BE2C (cell line): ENCODE data around the gene TGM2.

Experiments
- DNase-seq: peaks from one replicate; pipeline ENCODE4 v3.0.0-alpha.2; 2020
- H3K27me3 ChIP-seq: fragments of 250-450 bp; sonication (Bioruptor Pico); 2 replicates; pipeline ENCODE4 v1.5.1; 2020; ENCODE audit warnings: mild to moderate bottlenecking
- H3K36me3 ChIP-seq: fragments of 250-450 bp; sonication (Bioruptor Pico); 2 replicates; pipeline ENCODE4 v1.5.1; 2020; ENCODE audit warnings: mild to moderate bottlenecking
- H3K4me1 ChIP-seq: fragments of 250-450 bp; sonication (Bioruptor Pico); 2 replicates; pipeline ENCODE4 v1.5.1; 2020
- H3K4me3 ChIP-seq: 2 replicates; pipeline ENCODE4 v1.5.1; 2011; ENCODE audit warnings: low read depth, low read length
- H3K9me3 ChIP-seq: fragments of 250-450 bp; sonication (Bioruptor Pico); 2 replicates; pipeline ENCODE4 v1.5.1; 2020
- TF ChIP-seq, protein P1 (sequence below): IDR thresholded peaks from 2 replicates; pipeline ENCODE4 v1.5.1; 2012; ENCODE audit warnings: mild to moderate bottlenecking, low read depth, low read length

The TGM2 gene

DNA sequence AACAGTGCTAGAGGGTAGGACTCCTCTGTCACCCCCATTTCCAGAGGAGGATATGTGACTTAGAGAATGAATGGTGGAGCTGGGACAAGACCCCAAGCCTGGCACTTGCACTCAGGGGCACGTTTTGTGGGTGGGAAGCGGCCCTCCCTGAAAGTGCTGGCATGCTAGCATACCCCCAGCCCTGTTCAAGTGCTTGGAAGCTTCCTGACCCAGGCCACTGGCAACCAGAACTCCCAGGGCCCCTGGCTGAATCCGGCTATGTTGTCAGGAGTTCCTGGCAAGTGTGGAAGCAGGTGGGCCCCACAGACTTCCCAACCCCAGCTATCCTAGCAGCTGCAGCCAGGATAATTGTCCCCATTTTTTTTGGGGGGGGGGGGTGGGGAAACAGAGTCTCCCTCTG is 35.6 kb upstream of the TGM2 start:
- Histone ChIP-seq H3K4me3 (no peak overlapping the region), H3K27me3 (no peaks in the 10 kb centered on the region), H3K36me3 (no peaks in the 10 kb centered on the region), H3K4me1 (no peaks in the 10 kb centered on the region), H3K9me3 (no peaks in the 10 kb centered on the region)
- TF ChIP-seq, protein P1, sequence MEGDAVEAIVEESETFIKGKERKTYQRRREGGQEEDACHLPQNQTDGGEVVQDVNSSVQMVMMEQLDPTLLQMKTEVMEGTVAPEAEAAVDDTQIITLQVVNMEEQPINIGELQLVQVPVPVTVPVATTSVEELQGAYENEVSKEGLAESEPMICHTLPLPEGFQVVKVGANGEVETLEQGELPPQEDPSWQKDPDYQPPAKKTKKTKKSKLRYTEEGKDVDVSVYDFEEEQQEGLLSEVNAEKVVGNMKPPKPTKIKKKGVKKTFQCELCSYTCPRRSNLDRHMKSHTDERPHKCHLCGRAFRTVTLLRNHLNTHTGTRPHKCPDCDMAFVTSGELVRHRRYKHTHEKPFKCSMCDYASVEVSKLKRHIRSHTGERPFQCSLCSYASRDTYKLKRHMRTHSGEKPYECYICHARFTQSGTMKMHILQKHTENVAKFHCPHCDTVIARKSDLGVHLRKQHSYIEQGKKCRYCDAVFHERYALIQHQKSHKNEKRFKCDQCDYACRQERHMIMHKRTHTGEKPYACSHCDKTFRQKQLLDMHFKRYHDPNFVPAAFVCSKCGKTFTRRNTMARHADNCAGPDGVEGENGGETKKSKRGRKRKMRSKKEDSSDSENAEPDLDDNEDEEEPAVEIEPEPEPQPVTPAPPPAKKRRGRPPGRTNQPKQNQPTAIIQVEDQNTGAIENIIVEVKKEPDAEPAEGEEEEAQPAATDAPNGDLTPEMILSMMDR: no peak
- no peak for DNase-seq

DNA sequence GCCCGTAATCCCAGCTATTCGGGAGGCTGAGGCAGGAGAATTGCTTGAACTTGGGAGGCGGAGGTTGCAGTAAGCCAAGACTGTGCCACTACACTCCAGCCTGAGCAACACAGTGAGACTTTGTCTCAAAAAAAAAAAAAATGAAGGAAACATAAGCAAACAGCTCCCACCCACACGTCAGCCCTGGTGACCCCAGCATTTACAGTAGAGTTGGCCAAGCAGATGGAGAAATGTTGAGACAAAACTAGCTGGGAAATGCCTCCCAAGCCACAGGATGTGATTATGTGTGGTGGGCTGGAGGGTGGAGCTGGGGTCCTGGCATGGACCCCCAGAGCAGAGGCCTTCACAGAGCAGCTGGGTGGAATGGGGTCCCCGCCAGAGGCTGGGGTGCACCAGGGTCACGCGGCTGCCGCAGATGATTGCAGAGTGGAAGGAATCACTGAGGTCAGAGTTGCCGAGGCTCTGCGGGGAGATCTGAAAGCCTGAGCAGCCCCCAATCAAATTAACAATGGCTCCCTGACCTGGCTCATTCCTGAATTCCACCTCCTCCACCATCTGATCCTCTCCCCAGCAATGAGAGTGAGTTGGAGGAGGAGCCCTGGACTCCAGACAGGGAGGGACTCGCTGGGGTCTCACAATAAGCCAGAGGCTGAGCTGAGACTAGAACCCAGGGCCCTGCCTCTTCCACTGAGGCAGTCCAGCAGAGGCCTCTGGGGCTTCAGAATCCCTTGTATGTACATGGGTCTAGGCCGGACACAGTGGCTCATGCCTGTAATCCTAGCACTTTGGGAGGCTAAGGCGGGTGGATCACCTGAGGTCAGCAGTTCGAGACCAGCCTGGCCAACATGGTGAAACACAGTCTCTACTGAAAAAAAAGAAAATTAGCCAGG is 34.7 kb upstream of the TGM2 start:
- no peaks in the 10 kb centered on the region for H3K9me3 ChIP-seq
- no peaks in the 10 kb centered on the region for H3K27me3 ChIP-seq
- no peaks in the 10 kb centered on the region for H3K4me1 ChIP-seq
- H3K36me3 ChIP-seq: no peaks in the 10 kb centered on the region
- DNase-seq: no peak
- TF ChIP-seq, protein P1: no peak
- no peak overlapping the region for H3K4me3 ChIP-seq

GRCh38 chr20:38198238-38198861 is 33.3 kb upstream of the TGM2 start:
- H3K4me1 ChIP-seq: no peaks in the 10 kb centered on the region
- H3K4me3 ChIP-seq: no peak overlapping the region
- TF ChIP-seq, protein P1: no peak
- no peaks in the 10 kb centered on the region for H3K36me3 ChIP-seq
- DNase-seq: no peak
- no peaks in the 10 kb centered on the region for H3K27me3 ChIP-seq
- H3K9me3 ChIP-seq: no peaks in the 10 kb centered on the region

DNA sequence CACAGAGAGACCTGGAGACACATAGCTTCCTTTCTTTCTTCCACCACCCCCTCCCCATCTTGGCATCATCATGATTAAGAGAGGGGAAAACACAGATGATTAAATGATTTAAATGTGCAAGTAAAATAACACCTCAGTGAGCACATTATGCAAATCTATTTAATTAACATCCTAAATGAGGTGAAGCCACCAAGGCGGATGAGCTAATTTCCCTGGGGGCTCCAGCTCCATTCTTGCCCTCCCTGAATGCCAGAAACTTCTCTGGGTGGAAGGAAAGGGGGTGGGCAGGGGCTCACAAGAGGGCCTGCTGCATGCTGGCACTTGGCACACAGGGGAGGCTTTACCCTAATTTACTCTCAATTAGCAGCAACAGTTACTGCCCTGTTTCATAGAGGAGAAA is 32.5 kb upstream of the TGM2 start:
- Histone ChIP-seq H3K36me3 (no peaks in the 10 kb centered on the region), H3K4me3 (no peak overlapping the region), H3K9me3 (no peaks in the 10 kb centered on the region), H3K27me3 (no peaks in the 10 kb centered on the region), H3K4me1 (no peaks in the 10 kb centered on the region)
- TF ChIP-seq, protein P1: no peak
- no peak for DNase-seq

GRCh38 chr20:38197217-38197616 is 32.1 kb upstream of the TGM2 start:
- no peaks in the 10 kb centered on the region for H3K4me1 ChIP-seq

More at GRCh38 chr20:38197217-38197616, 32.1 kb upstream of the TGM2 start:
- TF ChIP-seq, protein P1: no peak
- Histone ChIP-seq H3K4me3 (no peak overlapping the region), H3K27me3 (no peaks in the 10 kb centered on the region), H3K36me3 (no peaks in the 10 kb centered on the region), H3K9me3 (no peaks in the 10 kb centered on the region)
- DNase-seq: no peak
